GM19372 (cell line): Measurements from ENCODE around the gene DOCK11.
"Not testable (repeated sequence)": the region's sequence is repeated elsewhere in the genome, so short reads cannot be mapped to it uniquely, and the experiment has no call there.

Experiments
- ATAC-seq: cut with Tn5 transposase; IDR thresholded peaks from one replicate; pipeline ENCODE4 v1.9.1; 2021; ENCODE audit warnings: mild to moderate bottlenecking, low read depth, moderate library complexity; ENCODE audit not compliant: unreplicated experiment

DOCK11 gene

GRCh38 chrX:118677318-118677717 is 181.7 kb downstream of the DOCK11 start:
- no peak for ATAC-seq

- no peak for ATAC-seq
Observed at GRCh38 chrX:118679290-118679689, 183.7 kb downstream of the DOCK11 start.

GRCh38 chrX:118682258-118683014 is 186.8 kb downstream of the DOCK11 start:
- no peak for ATAC-seq

- ATAC-seq, result no peak
Observed at GRCh38 chrX:118685393-118685792, 189.8 kb downstream of the DOCK11 start.

- ATAC-seq, result no peak
Observed at GRCh38 chrX:118688935-118689334, 193.3 kb downstream of the DOCK11 start.

- no peak for ATAC-seq
Observed at GRCh38 chrX:118693843-118694242, 198.2 kb downstream of the DOCK11 start.

- no peak for ATAC-seq
Observed at GRCh38 chrX:118694638-118695037, 199.0 kb downstream of the DOCK11 start.

GRCh38 chrX:118698516-118699170 is 203.0 kb downstream of the DOCK11 start:
- ATAC-seq, result no peak

GRCh38 chrX:118702741-118703140 is 207.1 kb downstream of the DOCK11 start:
- ATAC-seq, result no peak

- ATAC-seq, result no peak
Observed at GRCh38 chrX:118706681-118707080, 211.1 kb downstream of the DOCK11 start.

GRCh38 chrX:118714521-118714920 is 218.9 kb downstream of the DOCK11 start:
- ATAC-seq, result no peak

- ATAC-seq, result not testable (repeated sequence)
Observed at GRCh38 chrX:118715917-118716316, 220.3 kb downstream of the DOCK11 start.

- not testable (repeated sequence) for ATAC-seq
Observed at GRCh38 chrX:118716833-118717232, 221.2 kb downstream of the DOCK11 start.

GRCh38 chrX:118717678-118718391 is 222.2 kb downstream of the DOCK11 start:
- no peak for ATAC-seq

GRCh38 chrX:118718737-118719136 is 223.1 kb downstream of the DOCK11 start:
- no peak for ATAC-seq

- no peak for ATAC-seq
Observed at GRCh38 chrX:118720058-118720707, 224.6 kb downstream of the DOCK11 start.

- ATAC-seq, result no peak
Observed at GRCh38 chrX:118723376-118723775, 227.8 kb downstream of the DOCK11 start.

GRCh38 chrX:118724365-118724764 is 228.8 kb downstream of the DOCK11 start:
- ATAC-seq, result no peak

- ATAC-seq, result no peak
Observed at GRCh38 chrX:118724775-118725174, 229.2 kb downstream of the DOCK11 start.

- no peak for ATAC-seq
Observed at GRCh38 chrX:118726396-118726795, 230.8 kb downstream of the DOCK11 start.
